Breast epithelium (tissue), 3 donors: ENCODE results near the gene IRX4.

ENCODE experiments used
- CTCF ChIP-seq, 3 donors: fragments of 450-650 bp; IDR thresholded peaks; one replicate each; pipeline ENCODE4 v1.5.1; 2016 to 2017; ENCODE audit warnings: antibody characterized with exemption in 3 of 3, mild to moderate bottlenecking in 3 of 3, moderate library complexity in 3 of 3
- POLR2AphosphoS5 ChIP-seq, 3 donors: sonication (generic); formaldehyde crosslinking; IDR thresholded peaks; one replicate each; pipeline ENCODE4 v1.6.1; 2017; ENCODE audit warnings: antibody characterized with exemption in 3 of 3

DNA sequence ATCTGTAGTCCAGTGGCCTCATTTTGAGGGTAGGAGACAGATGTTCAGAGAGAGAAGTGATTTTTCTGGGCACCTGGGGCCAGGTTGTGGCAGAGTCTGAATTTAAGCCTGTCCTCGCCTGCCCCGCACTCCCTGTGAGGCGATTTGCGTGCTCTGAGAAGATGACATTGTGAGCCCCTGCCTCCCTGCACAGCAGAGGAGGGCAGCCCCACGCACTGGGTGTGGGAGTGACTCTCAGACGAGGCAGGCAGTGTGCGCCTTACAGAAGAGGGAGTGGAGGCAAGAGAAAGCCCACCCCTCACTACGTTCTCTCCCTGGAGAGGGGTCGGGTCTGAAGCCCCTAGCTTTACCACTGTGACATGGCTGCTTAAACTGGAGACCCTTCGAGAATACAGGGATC lies 35.7 kb downstream of the IRX4 start:
- no peak for TF ChIP-seq POLR2AphosphoS5 (IDR thresholded peaks at IDR 0.05)
- TF ChIP-seq CTCF (IDR thresholded peaks at IDR 0.05) = no peak
